Raji (cell line): ENCODE measurements around the gene L1TD1.

Experiments used
- POLR2A ChIP-seq: IDR thresholded peaks from 2 replicates; pipeline ENCODE4 v1.6.1; 2011; ENCODE audit warnings: low read depth, low read length, control low read depth; ENCODE audit not compliant: insufficient read depth

L1TD1 gene

DNA sequence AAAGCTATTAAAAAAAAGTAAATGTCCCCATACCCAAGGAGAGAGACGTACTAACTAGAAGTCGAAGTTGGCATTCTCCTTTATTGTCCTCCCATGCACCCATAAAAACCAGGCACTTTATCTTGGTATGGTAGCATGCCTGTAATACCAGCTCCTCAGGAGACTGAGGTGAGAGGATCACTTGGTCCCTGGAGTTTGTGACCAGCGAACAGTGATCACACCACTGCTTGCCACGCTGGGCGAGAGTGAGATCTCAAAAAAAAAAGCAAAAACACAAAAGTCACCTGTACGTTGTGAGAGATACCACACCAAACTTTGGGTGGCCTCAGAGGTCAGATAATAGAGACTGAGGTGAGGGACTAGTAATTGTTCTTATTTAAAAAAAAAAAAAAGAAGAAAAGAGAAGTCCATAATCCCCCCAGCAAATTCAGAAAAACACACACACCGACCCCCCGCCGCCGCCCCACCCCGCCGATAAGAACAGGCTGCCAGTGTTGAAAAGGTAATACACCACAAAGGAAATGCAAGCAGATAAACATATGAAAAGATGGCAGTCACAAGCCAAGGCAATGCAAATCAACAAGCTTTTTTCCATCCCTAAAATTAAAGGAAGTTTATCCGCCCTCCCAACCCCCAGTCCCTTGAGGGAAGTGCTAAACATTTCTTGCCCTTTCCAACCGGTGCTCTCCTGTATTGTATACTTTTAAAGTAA is 3.6 kb downstream of the L1TD1 start:
- TF ChIP-seq POLR2A = no peak

DNA sequence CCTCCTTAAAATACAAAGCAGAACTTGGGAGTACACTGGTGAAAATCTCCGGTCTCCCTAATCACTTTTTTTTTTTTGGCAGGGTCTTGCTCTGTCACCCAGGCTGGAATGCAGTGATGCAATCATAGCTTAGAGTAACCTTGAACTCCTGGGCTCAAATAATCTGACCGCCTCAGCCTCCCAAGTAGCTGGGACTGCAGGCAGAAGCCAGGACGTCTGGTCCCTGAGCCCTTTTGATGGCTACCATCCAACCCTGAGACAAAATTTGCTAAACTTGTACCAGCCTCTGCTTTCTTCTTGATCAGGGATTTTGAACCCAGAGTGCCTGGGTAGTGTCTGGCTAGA is 4.1 kb downstream of the L1TD1 start:
- no peak for TF ChIP-seq POLR2A

DNA sequence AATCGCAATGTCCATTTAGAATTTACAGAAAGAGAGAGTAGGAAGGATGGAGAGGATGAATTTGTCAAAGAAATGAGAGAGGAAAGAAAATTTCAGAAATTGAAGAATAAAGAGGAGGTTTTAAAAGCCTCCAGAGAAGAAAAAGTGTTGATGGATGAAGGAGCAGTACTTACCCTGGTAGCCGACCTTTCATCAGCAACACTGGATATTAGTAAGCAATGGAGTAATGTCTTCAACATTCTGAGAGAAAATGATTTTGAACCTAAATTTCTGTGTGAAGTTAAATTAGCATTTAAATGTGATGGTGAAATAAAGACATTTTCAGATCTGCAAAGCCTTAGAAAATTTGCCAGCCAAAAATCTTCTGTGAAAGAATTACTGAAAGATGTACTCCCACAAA is 12.5 kb downstream of the L1TD1 start:
- no peak for TF ChIP-seq POLR2A

DNA sequence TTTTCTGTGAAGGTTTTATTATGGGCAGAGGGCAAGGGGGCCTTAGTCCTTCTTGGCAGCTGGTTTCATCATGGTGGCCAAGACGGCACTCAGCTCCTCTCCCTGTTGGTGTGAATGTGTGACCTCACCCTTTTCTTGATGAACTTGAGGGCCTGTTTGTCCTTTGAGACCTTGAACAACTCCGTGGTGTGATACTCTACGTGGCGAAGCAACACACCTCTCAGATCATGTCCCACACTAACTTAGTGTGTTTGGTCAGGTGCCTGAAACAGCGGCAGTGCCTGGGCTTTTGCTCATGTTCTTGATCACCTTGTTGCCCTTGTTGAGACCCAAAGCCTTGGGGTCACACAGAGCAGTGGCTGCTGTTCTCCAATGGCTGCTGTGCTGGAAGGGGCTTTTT is 13.4 kb downstream of the L1TD1 start:
- no peak for TF ChIP-seq POLR2A

DNA sequence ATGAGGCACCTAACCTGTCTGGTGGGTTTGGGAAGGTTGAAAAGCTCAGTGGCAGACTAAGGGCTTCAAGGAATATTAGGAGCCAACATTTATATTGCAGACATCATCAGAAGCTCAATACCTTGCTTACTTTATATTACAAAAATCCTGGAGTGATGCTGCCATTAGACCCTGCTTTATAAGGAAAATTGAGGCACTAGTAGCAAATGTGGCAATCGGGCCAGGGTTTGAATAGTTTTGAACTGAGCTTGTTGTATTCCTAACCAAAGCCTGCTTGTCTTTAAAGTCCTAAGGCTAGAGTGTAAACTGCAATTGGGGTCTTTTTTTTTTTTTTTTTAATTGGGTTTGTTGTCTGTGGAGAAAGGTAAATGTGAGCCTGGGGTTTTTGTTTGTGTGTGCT is 14.3 kb downstream of the L1TD1 start:
- TF ChIP-seq POLR2A = no peak

DNA sequence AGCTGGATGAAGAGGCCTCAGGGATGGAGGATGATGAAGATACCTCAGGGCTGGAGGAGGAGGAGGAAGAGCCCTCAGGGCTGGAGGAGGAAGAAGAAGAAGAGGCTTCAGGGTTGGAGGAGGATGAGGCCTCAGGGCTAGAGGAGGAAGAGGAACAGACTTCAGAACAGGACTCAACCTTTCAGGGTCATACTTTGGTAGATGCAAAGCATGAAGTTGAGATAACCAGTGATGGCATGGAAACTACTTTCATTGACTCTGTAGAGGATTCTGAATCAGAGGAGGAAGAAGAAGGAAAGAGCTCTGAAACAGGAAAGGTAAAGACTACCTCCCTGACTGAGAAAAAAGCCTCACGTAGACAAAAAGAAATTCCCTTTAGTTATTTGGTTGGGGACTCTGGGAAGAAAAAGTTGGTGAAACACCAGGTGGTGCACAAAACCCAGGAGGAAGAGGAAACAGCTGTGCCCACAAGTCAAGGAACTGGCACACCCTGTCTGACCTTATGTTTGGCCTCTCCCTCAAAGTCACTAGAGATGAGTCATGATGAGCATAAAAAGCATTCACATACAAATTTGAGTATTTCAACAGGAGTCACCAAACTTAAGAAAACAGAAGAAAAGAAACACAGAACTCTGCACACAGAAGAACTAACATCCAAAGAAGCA is 15.4 kb downstream of the L1TD1 start:
- TF ChIP-seq POLR2A = no peak

DNA sequence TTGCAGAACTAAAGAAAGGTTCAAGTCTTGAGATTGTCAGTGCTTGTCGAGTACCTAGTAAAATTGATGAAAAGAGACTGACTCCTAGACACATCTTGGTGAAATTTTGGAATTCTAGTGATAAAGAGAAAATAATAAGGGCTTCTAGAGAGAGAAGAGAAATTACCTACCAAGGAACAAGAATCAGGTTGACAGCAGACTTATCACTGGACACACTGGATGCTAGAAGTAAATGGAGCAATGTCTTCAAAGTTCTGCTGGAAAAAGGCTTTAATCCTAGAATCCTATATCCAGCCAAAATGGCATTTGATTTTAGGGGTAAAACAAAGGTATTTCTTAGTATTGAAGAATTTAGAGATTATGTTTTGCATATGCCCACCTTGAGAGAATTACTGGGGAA is 16.3 kb downstream of the L1TD1 start:
- TF ChIP-seq POLR2A = no peak

DNA sequence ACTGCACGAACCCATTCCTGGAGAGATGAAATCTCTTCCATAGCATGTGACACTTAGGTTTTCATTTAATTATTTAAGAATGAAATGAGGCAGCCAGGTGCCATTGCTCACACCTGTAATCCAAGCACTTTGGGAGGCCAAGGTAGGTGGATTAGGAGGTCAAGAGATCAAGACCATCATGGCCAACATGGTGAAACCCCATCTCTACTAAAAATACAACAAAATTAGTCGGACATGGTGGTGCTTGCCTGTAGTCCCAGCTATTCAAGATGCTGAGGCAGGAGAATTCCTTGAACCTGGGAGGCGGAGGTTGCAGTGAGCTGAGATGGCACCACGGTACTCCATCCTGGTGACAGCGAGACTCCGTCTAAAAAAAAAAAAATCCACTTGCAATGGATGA is 17.8 kb downstream of the L1TD1 start:
- no peak for TF ChIP-seq POLR2A

DNA sequence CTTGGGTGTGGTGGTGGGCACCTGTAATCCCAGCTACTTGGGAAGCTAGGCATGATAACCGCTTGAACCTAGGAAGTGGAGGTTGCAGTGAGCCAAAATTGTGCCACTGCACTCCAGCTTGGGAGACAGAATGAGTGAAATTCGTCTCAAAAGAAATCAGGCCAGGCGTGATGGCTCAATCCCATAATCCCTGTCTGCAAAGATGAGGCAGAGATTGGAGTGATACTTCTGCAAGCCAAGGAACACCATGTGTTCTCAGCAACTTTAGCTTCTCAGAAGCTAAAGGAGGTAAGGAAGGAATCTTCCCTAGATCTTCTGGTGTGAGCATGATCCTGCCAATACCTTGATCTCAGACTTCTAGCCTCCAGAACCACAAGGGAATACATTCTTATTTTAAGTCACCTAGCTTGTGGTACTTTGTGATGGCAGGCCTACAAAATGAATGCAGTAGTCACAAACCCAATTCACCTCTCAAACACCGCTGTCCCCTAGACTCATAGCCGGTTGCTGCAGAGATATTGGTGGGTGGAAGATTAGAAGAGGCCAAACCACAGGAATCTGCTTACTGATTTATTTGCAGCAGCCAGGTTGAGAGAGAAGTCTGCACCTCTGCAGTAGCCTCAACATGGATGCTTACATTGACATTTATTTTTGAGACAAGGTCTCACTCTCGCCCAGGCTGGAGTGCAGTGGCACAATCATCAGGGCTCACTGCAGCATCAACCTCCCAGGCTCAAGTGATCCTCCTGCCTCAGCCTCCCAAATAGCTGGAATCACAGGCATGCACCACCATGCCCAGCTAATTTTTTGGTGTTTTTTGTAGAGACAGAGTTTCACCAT is 18.6 kb downstream of the L1TD1 start:
- no peak for TF ChIP-seq POLR2A

DNA sequence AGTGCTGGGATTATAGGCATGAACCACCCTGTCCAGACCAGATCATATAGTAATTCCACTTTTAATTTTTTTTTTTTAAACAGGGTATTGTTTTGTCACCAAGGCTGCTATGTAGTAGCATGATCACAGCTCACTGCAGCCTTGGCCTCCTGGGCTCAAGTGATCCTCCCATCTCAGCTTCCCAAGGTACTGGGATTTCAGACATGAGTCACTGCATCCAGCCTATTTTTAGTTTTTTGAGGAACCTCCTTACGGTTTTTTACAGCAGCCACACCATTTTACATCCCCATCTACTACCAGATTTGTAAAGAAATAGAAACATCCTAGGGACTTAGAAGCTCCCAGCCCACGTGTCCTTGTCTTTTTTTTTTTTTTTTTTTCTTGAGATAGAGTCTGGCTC is 24.0 kb downstream of the L1TD1 start:
- no peak for TF ChIP-seq POLR2A

DNA sequence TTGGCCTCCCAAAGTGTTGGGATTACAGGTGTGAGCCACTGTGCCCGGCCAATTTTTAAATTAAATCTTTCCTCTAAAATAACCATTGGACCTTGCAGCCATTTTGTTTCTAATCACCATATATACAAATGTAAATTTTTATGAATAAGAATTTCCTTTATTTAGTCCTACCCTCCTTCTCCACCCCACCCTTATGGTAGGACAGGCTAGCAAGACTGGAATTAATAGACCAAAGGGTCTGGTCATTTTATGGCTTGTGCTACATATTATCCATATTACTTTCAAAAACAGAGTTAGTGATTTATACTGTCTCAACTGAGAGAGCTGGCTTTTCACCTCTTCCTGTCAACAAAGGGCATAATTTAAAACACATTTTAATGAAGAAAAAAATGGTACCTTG is 26.5 kb downstream of the L1TD1 start:
- TF ChIP-seq POLR2A = no peak

DNA sequence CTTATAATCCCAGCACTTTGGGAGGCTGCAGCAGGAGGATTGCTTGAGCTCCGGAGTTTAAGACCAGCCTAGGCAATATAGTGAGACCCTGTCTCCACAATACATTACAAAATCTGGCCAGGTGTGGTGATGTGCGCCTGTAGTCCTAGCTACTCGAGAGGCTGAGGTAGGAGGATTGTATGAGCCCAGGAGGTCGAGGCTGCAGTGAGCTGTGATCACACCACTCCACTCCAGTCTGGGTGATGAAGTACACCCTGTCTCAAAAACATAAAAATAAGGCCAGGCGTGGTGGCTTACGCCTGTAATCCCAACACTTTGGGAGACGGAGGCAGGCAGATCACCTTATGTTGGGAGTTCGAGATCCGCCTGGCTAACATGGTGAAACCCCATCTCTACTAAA is 27.7 kb downstream of the L1TD1 start:
- TF ChIP-seq POLR2A = no peak

DNA sequence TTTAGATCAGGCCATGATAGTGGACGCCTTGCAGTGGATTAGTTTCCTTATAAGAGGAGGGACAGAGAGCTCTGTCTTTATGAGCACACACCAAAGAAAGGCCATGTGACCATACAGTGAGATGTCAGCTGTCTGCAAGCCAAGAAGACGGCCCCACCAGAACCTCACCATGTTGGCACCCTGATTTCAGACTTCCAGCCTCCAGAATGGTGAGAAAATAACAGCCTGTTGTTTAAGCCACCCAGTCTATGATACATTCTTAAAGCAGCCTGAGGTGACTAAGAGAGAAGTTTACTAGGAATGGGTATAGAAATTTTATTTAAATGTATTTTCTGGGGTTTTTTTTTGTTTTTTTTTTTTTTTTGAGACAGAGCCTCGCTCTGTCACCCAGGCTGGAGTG is 29.5 kb downstream of the L1TD1 start:
- TF ChIP-seq POLR2A = no peak

DNA sequence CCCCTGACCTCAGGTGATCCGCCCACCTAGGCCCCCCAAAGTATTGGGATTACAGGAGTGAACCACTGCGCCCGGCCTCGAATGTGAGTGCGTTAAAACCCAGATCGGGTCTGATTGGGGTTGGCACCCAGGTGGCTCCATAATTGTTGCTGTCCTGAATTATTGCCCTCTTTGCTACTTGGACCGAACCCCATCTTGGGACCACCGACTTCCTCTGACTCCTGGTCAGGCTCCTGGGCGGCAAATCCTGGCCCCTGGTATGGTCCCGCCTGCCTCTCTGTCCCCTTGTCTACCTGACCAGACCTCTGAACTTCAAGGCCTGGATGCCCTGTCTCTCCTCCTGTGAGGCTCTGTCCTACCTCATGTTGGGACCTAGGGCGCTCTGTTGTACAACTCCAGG is 32.8 kb downstream of the L1TD1 start:
- no peak for TF ChIP-seq POLR2A

DNA sequence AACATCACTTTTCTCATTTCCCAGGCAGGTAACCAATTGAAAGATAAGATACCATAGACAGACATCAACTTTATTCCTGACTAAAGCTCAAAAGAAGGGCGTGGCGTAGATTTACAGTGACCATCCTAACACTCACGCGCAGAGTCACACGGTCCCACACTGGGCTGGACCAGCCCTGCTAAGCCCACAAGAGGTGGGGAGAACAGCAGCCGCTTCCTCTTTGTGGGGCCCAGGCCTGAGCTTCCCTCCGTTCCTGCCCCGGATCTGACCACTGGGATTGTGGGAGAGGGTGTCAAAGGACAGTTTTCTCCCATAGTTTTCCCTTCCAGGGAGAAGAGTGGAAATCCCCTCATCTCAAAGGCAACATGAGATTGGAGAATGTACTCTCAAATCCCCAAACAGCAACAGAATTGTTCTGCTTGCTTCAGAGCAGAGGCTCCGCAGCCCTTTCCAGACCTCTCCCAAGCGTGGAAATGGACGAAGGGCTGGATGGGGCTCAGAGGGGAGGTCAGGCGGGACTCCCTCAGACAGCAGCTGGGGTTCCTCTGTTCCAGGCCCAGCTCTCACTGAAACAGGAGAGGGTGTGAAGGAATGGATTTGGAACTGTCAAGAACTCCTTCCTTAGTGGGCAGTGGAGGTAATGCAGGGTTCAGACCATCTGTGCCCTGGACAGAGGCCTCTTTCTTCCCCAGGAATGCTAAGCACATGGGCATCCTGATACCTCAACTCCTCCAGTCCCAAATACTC is 33.7 kb downstream of the L1TD1 start:
- TF ChIP-seq POLR2A = no peak

DNA sequence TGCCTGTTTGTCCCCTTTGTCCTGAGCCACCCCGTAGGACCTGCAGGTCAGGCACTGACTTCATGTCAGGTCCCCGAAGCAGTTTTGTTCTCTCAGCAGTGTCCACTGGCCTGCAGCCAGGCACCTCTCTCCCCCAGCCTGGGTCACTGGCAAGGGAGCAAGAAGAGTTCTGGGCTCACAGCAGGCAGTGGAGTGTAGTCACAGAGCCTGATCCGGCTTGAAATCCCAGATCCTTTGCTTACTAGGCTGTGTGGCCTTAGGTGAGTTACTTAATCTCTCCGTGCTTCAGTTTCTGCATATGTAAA is 34.2 kb downstream of the L1TD1 start:
- TF ChIP-seq POLR2A = no peak

DNA sequence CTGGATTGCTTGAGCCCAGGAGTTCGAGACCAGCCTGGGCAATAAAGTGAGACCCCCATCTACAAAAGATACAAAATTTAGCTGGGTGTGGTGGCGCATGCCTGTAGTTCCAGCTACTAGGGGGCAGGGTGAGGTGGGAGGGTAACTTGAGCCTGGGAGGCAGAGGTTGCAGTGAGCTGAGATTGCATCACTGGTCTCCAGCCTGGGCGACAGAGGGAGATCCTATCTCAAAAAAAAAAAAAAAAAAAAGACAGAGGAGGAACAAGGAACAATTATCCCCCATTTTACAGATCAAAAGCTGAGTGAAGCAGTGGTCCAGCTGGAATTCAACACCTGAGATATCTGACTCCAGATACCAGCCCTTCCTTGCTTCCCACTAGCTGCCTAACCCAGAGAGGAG is 34.8 kb downstream of the L1TD1 start:
- TF ChIP-seq POLR2A = no peak
